ENCODE results near the gene CA5A. TPM values are rescaled to one million over a fixed set of nuclear protein-coding genes. Genes with fewer than 3 reads are reported as not detected.

Gene CA5A
- total and polyA plus RNA-seq, 2 of the 13 experiments (the other 11 are each of a cell fraction or from before 2014, with no cell fraction given) = 66.8 to 106 TPM

GRCh38 chr16:87850009-87851006 lies 86.0 kb downstream of the CA5A start (continued):
- TF ChIP-seq ZNF768 (CRISPR knock-in tag; IDR thresholded peaks at IDR 0.05) (peak; percentile 93), KLF13 (CRISPR knock-in tag; IDR thresholded peaks at IDR 0.05) (peak; percentile 74; the same call in 1 of the 2 replicates), ZNF251 (CRISPR knock-in tag; IDR thresholded peaks at IDR 0.05) (0 out of 2 replicates have a peak, but pooled peaks have one; percentile 61), ZBTB39 (CRISPR knock-in tag; IDR thresholded peaks at IDR 0.05) (peak; percentile 89; the same call in 1 of the 2 replicates), PAWR (CRISPR knock-in tag; IDR thresholded peaks at IDR 0.05; ENCODE audit: borderline replicate concordance) (no peak), SP4 (CRISPR knock-in tag; IDR thresholded peaks at IDR 0.05) (peak; percentile 92), ZNF30 (CRISPR knock-in tag; IDR thresholded peaks at IDR 0.05) (no peak), ZFP36L2 (CRISPR knock-in tag; IDR thresholded peaks at IDR 0.05) (no peak), TBP (CRISPR knock-in tag; IDR thresholded peaks at IDR 0.05) (no peak), ELF1 (CRISPR knock-in tag; IDR thresholded peaks at IDR 0.05) (peak; percentile 64; the same call in 1 of the 2 replicates), SATB2 (CRISPR knock-in tag; IDR thresholded peaks at IDR 0.05) (no peak), PATZ1 (CRISPR knock-in tag; IDR thresholded peaks at IDR 0.05) (peak; percentile 95), GTF2F1 (IDR thresholded peaks at IDR 0.05; ENCODE audit: low read length) (peak; percentile 40; the same call in 1 of the 2 replicates), MEIS1 (CRISPR knock-in tag; IDR thresholded peaks at IDR 0.05; ENCODE audit: borderline replicate concordance) (peak; percentile 92; the same call in 1 of the 2 replicates), HBP1 (CRISPR knock-in tag; IDR thresholded peaks at IDR 0.05; ENCODE audit: low read depth) (peak; percentile 83; the same call in 1 of the 2 replicates), ZNF607 (CRISPR knock-in tag; IDR thresholded peaks at IDR 0.05; ENCODE audit: borderline replicate concordance) (0 out of 2 replicates have a peak, but pooled peaks have one; percentile 81), KDM6A (CRISPR knock-in tag; IDR thresholded peaks at IDR 0.05; ENCODE audit: low read depth) (peak; percentile 94), GATAD2A (CRISPR knock-in tag; IDR thresholded peaks at IDR 0.05) (peak; percentile 97), IKZF1 (IDR thresholded peaks at IDR 0.05) (no peak)
- TF ChIP-seq, protein P1, sequence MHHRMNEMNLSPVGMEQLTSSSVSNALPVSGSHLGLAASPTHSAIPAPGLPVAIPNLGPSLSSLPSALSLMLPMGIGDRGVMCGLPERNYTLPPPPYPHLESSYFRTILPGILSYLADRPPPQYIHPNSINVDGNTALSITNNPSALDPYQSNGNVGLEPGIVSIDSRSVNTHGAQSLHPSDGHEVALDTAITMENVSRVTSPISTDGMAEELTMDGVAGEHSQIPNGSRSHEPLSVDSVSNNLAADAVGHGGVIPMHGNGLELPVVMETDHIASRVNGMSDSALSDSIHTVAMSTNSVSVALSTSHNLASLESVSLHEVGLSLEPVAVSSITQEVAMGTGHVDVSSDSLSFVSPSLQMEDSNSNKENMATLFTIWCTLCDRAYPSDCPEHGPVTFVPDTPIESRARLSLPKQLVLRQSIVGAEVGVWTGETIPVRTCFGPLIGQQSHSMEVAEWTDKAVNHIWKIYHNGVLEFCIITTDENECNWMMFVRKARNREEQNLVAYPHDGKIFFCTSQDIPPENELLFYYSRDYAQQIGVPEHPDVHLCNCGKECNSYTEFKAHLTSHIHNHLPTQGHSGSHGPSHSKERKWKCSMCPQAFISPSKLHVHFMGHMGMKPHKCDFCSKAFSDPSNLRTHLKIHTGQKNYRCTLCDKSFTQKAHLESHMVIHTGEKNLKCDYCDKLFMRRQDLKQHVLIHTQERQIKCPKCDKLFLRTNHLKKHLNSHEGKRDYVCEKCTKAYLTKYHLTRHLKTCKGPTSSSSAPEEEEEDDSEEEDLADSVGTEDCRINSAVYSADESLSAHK (CRISPR knock-in tag; IDR thresholded peaks at IDR 0.05; ENCODE audit: borderline replicate concordance) = no peak
